Naive thymus-derived CD4-positive, alpha-beta T cell (primary cell): ENCODE results near the gene ATP12A. TPM values are rescaled to one million over a fixed set of nuclear protein-coding genes. Genes with fewer than 3 reads are reported as not detected.

Source experiments
- ATAC-seq: fragments of 150-1000 bp; cut with Tn5 transposase; 2 replicates; pipeline ENCODE4 v1.10.0; 2021; ENCODE audit warnings: mild to moderate bottlenecking, moderate library complexity
- CTCF ChIA-PET: fragments of 350-600 bp; sonication (Branson Sonifier 250); formaldehyde crosslinking; loops from one replicate; lab custom pipeline; 2021; ENCODE audit warnings: antibody characterized with exemption; lab: Charles Lee
- POLR2A ChIA-PET: fragments of 350-600 bp; sonication (Branson Sonifier 250); formaldehyde crosslinking; loops from one replicate; lab custom pipeline; 2021; ENCODE audit warnings: antibody characterized with exemption, inconsistent platforms; lab: Charles Lee
- DNase-seq, 9 donors: peaks; one replicate each; pipeline versions ENCODE4 v3.0.0 to v3.0.0-alpha.2; 2020 to 2022; ENCODE audit warnings: mixed read lengths in 1 of 9
- H3K27ac ChIP-seq: one replicate; pipeline ENCODE4 v1.7.0; 2013; ENCODE audit warnings: mild to moderate bottlenecking, low read depth, low read length, moderate library complexity
- H3K27me3 ChIP-seq, 2 donors: one replicate each; pipeline ENCODE4 v1.7.0; 2013; ENCODE audit warnings: low read length in 2 of 2, mild to moderate bottlenecking in 2 of 2, moderate library complexity in 2 of 2; ENCODE audit not compliant: control insufficient read depth in 2 of 2, insufficient read depth in 2 of 2
- H3K36me3 ChIP-seq, 3 experiments: 1 replicate in 2 of 3; 2 replicates in 1 of 3; pipeline ENCODE4 v1.7.0; 2013; ENCODE audit warnings: low read length in 3 of 3, mild to moderate bottlenecking in 3 of 3, moderate library complexity in 1 of 3; ENCODE audit not compliant: insufficient read depth in 3 of 3, control insufficient read depth in 2 of 3
- H3K4me1 ChIP-seq, 2 donors: one replicate each; pipeline ENCODE4 v1.7.0; 2013; ENCODE audit warnings: low read length in 2 of 2, mild to moderate bottlenecking in 2 of 2, moderate library complexity in 1 of 2; ENCODE audit not compliant: control insufficient read depth in 2 of 2, insufficient read depth in 2 of 2
- H3K4me3 ChIP-seq: 2 replicates; pipeline ENCODE4 v1.7.0; 2013; ENCODE audit warnings: mild to moderate bottlenecking, low read length
- H3K9me3 ChIP-seq, 3 experiments: 1 replicate in 2 of 3; 2 replicates in 1 of 3; pipeline ENCODE4 v1.7.0; 2013; ENCODE audit warnings: low read length in 3 of 3; ENCODE audit not compliant: control insufficient read depth in 2 of 3
- H3K27ac Mint-ChIP-seq, 9 donors: one replicate each; pipeline ENCODE4 v1.8.0; 2020 to 2022; ENCODE audit warnings: mixed read lengths in 9 of 9, mild to moderate bottlenecking in 8 of 9, moderate library complexity in 5 of 9, inconsistent platforms in 2 of 9
- H3K27me3 Mint-ChIP-seq, 5 donors: one replicate each; pipeline ENCODE4 v1.8.0; 2021 to 2022; ENCODE audit warnings: mixed read lengths in 5 of 5, mild to moderate bottlenecking in 1 of 5
- H3K36me3 Mint-ChIP-seq, 5 donors: one replicate each; pipeline ENCODE4 v1.8.0; 2020 to 2022; ENCODE audit warnings: mixed read lengths in 5 of 5, mild to moderate bottlenecking in 3 of 5, inconsistent platforms in 1 of 5
- H3K4me1 Mint-ChIP-seq, 7 donors: one replicate each; pipeline ENCODE4 v1.8.0; 2020 to 2022; ENCODE audit warnings: mixed read lengths in 7 of 7, mild to moderate bottlenecking in 3 of 7, inconsistent platforms in 1 of 7
- H3K4me3 Mint-ChIP-seq, 10 donors: one replicate each; pipeline ENCODE4 v1.8.0; 2020 to 2022; ENCODE audit warnings: mild to moderate bottlenecking in 10 of 10, mixed read lengths in 10 of 10, moderate library complexity in 6 of 10, inconsistent platforms in 2 of 10
- H3K9me3 Mint-ChIP-seq, 11 donors: one replicate each; pipeline ENCODE4 v1.8.0; 2020 to 2022; ENCODE audit warnings: mixed read lengths in 11 of 11, mild to moderate bottlenecking in 4 of 11, inconsistent platforms in 1 of 11, moderate library complexity in 1 of 11
- intact Hi-C, 2 donors: fragments of 100-400 bp; cut with micrococcal nuclease; formaldehyde crosslinking; loops; one replicate each; pipeline ENCODE4 v1.15.1; 2023
- polyA plus RNA-seq, 2 donors: library from polyadenylated mRNA; unstranded; fragments of 300-500 nt; fragmentation: Illumina TruSeq; gene quantifications; one replicate each; pipeline ENCODE4 v1.2.3, GENCODE V29; 2021
- total RNA-seq, 6 experiments: library from RNA in 5 of 6; stranded (reverse) in 5 of 6; gene quantifications; 1 replicate in 5 of 6; 2 replicates in 1 of 6; pipeline ENCODE4 v1.2.3 and lab custom pipeline; 2021 to 2026

ATP12A gene
- total and polyA plus RNA-seq, 7 experiments from 2014 or later: 0.39 TPM; not detected in 6

- Histone ChIP-seq H3K4me1 (no peaks in the 10 kb centered on the region), H3K27me3 (peaks cover 0 to 4% of the 10 kb centered on the region in 2 donors), H3K4me3 (no peak overlapping the region), H3K36me3 (no peaks in the 10 kb centered on the region), H3K9me3 (no peaks in the 10 kb centered on the region), H3K27ac (no peak overlapping the region)
- DNase-seq (no peak), ATAC-seq (no peak)
- ChIA-PET POLR2A (no interaction called here), CTCF (no interaction called here)
- H3K27me3 Mint-ChIP-seq: peaks cover under 1 to 26% (median 14%) of the 10 kb centered on the region in 5 donors
- intact Hi-C loops: no loop called here
- H3K9me3 Mint-ChIP-seq: no peaks in the 10 kb centered on the region
- H3K4me3 Mint-ChIP-seq: no peak overlapping the region
- no peaks in the 10 kb centered on the region for H3K4me1 Mint-ChIP-seq
- H3K36me3 Mint-ChIP-seq: no peaks in the 10 kb centered on the region
- H3K27ac Mint-ChIP-seq: no peak overlapping the region
These were observed 17.8 kb upstream of the ATP12A start for GRCh38 chr13:24662195-24663088.

- H3K4me1 Mint-ChIP-seq: no peaks in the 10 kb centered on the region
- Histone ChIP-seq H3K4me3 (no peak overlapping the region), H3K9me3 (no peaks in the 10 kb centered on the region), H3K36me3 (no peaks in the 10 kb centered on the region), H3K4me1 (no peaks in the 10 kb centered on the region), H3K27ac (no peak overlapping the region), H3K27me3 (peaks cover 0 to 4% of the 10 kb centered on the region in 2 donors)
- H3K27ac Mint-ChIP-seq: no peak overlapping the region
- DNase-seq (no peak), ATAC-seq (no peak)
- H3K9me3 Mint-ChIP-seq: no peaks in the 10 kb centered on the region
- intact Hi-C loops: no loop called here
- H3K4me3 Mint-ChIP-seq: no peak overlapping the region
- ChIA-PET POLR2A (no interaction called here), CTCF (no interaction called here)
- no peaks in the 10 kb centered on the region for H3K36me3 Mint-ChIP-seq
- H3K27me3 Mint-ChIP-seq: peaks cover 6 to 21% (median 14%) of the 10 kb centered on the region in 5 donors
These were observed 17.2 kb upstream of the ATP12A start for GRCh38 chr13:24663089-24663395.

- H3K9me3 ChIP-seq: no peaks in the 10 kb centered on the region
- DNase-seq (no peak), ATAC-seq (no peak)
- H3K4me3 ChIP-seq: no peak overlapping the region
- ChIA-PET POLR2A (no interaction called here), CTCF (interaction anchor here (0.7 to 2.4 kb wide), 2 partner anchors 41 to 58 kb away, joined by 3 to 5 read pairs; no protein-coding TSS in a partner anchor)
- intact Hi-C loops: no loop called here
- H3K27ac ChIP-seq: no peak overlapping the region
- Mint-ChIP-seq H3K9me3 (no peaks in the 10 kb centered on the region), H3K4me3 (no peak overlapping the region), H3K36me3 (no peaks in the 10 kb centered on the region), H3K27me3 (peaks cover 8 to 21% (median 14%) of the 10 kb centered on the region in 5 donors), H3K4me1 (no peaks in the 10 kb centered on the region), H3K27ac (no peak overlapping the region)
- no peaks in the 10 kb centered on the region for H3K4me1 ChIP-seq
- no peaks in the 10 kb centered on the region for H3K36me3 ChIP-seq
- H3K27me3 ChIP-seq: peaks cover 0 to 4% of the 10 kb centered on the region in 2 donors
These were observed 16.6 kb upstream of the ATP12A start for GRCh38 chr13:24663586-24663985.

GRCh38 chr13:24664726-24665409 is 15.3 kb upstream of the ATP12A start:
- no peak for ATAC-seq
- CTCF ChIA-PET: interaction anchor here (2.4 kb wide), 1 partner anchor 60 kb away, joined by 5 read pairs; no protein-coding TSS in a partner anchor

GRCh38 chr13:24668511-24668910 is 11.7 kb upstream of the ATP12A start:
- H3K27me3 ChIP-seq: peaks cover 0 to 3% of the 10 kb centered on the region in 2 donors
- intact Hi-C loops: no loop called here
- DNase-seq (no peak), ATAC-seq (no peak)
- ChIA-PET POLR2A (no interaction called here), CTCF (interaction anchor here (0.6 to 1.3 kb wide), 2 partner anchors 59 to 63 kb away, joined by 3 read pairs; no protein-coding TSS in a partner anchor)
- Mint-ChIP-seq H3K4me1 (peaks cover 7 to 12% (median 9%) of the 10 kb centered on the region in 7 donors), H3K36me3 (no peaks in the 10 kb centered on the region), H3K9me3 (no peaks in the 10 kb centered on the region), H3K27ac (peak overlapping the region in 1 of 9 donors; percentile 49), H3K4me3 (no peak overlapping the region), H3K27me3 (peaks cover 7 to 29% (median 10%) of the 10 kb centered on the region in 5 donors)
- no peak overlapping the region for H3K27ac ChIP-seq
- H3K9me3 ChIP-seq: no peaks in the 10 kb centered on the region
- no peak overlapping the region for H3K4me3 ChIP-seq
- H3K4me1 ChIP-seq: no peaks in the 10 kb centered on the region
- no peaks in the 10 kb centered on the region for H3K36me3 ChIP-seq

More at GRCh38 chr13:24664726-24665409, 15.3 kb upstream of the ATP12A start:
- Histone ChIP-seq H3K27ac (no peak overlapping the region), H3K4me1 (no peaks in the 10 kb centered on the region), H3K36me3 (no peaks in the 10 kb centered on the region), H3K27me3 (peaks cover 0 to 4% of the 10 kb centered on the region in 2 donors), H3K9me3 (no peaks in the 10 kb centered on the region), H3K4me3 (no peak overlapping the region)
- H3K27ac Mint-ChIP-seq: no peak overlapping the region
- no peak overlapping the region for H3K4me3 Mint-ChIP-seq
- no peak for DNase-seq
- H3K9me3 Mint-ChIP-seq: no peaks in the 10 kb centered on the region
- no peaks in the 10 kb centered on the region for H3K4me1 Mint-ChIP-seq
- peaks cover 8 to 18% (median 14%) of the 10 kb centered on the region in 5 donors for H3K27me3 Mint-ChIP-seq
- intact Hi-C loops: no loop called here
- POLR2A ChIA-PET: no interaction called here
- H3K36me3 Mint-ChIP-seq: no peaks in the 10 kb centered on the region

GRCh38 chr13:24668955-24669582 is 11.1 kb upstream of the ATP12A start:
- no peak for ATAC-seq
- ChIA-PET CTCF (interaction anchor here (0.6 to 1.3 kb wide), 2 partner anchors 58 to 64 kb away, joined by 3 read pairs; no protein-coding TSS in a partner anchor), POLR2A (no interaction called here)
- H3K4me3 Mint-ChIP-seq: no peak overlapping the region
- no peaks in the 10 kb centered on the region for H3K9me3 ChIP-seq
- H3K36me3 Mint-ChIP-seq: no peaks in the 10 kb centered on the region
- no peaks in the 10 kb centered on the region for H3K36me3 ChIP-seq
- no peaks in the 10 kb centered on the region for H3K4me1 ChIP-seq
- intact Hi-C loops: no loop called here
- DNase-seq: no peak
- H3K27ac ChIP-seq: no peak overlapping the region
- peaks cover 7 to 30% (median 11%) of the 10 kb centered on the region in 5 donors for H3K27me3 Mint-ChIP-seq
- no peaks in the 10 kb centered on the region for H3K27me3 ChIP-seq
- H3K4me3 ChIP-seq: no peak overlapping the region
- peaks cover 7 to 12% (median 9%) of the 10 kb centered on the region in 7 donors for H3K4me1 Mint-ChIP-seq
- no peak overlapping the region for H3K27ac Mint-ChIP-seq
- H3K9me3 Mint-ChIP-seq: no peaks in the 10 kb centered on the region
